ENCODE data around the gene SLC25A47. TPM values are rescaled to one million over a fixed set of nuclear protein-coding genes. Genes with fewer than 3 reads are reported as not detected.

The SLC25A47 gene
- total RNA-seq, 2 donors from 2014 or later: not detected

DNA sequence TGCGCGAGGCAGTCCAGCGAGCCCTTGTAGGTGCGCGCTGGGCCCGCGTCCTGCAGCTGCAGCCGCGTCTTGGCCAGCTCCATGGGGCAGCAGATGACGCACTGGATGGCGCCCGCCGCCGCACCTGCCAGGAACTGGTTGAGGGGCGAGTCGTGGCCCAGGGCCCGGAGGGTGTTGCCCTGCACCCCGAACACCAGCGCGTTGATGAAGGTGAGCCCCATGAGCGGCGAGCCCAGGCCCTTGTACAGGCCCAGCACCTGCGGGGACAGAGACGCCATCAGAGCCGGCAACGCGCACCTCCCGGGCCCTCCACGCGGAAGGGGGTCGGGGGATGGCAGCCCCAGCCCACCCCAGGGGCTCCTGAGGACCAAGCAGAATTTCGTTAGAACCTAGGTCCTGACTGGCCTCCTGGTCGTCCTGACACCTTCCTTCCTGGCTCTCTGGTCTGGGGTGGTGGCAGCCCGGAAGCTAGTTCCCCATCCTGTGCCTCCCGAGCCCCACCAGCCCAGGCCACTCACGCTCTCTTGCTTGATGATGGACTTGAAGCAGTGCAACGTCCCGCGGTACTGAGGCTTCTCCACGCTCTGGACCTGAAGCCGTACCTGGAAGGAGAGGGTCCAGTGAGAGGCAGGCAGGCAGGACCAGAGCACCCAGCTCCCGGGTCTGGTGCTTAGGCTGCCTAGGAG, 30.2 kb upstream of the SLC25A47 start:
- ATAC-seq: no peak
- 97 to 98% methylated on average over 12 to 40 of the region's 42 CpGs for whole genome bisulfite sequencing, 2 donors

DNA sequence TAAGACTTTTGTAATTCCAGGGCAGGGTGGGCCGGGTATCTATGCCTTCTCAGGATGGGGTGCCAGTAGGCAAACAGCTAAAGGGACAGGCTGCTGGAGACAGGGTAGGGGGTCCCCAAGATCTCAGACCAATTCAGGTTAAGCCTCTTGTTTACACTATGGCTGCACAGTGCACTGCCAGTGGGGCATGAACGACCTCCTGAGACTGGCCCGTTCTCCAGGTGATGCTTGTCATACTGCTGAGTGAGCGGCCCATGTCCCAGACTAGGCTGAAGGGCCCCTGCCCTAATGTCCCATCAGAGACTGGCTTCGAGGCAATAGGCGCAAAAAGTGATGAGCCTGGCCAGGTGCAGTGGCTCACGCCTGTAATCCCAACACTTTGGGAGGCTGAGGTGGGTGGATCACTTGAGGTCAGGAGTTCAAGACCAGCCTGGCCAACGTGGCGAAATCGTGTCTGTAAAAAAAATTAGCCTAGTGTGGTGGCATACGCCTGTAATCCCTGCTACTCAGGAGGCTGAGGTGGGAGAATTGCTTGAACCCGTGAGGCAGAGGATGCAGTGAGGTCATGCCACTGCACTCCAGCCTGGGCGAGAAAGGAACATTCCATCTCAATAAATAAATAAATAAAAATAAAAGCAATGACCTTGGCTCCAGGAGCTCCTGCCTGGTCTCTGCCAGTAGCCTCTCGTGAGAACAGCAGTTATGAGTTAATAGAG, 29.5 kb upstream of the SLC25A47 start:
- Histone ChIP-seq H3K36me3 (replicated peaks in 1 of 2; ENCODE audit: insufficient read depth in 1 of 2, low read depth in 2 of 2) (no peaks in the 10 kb centered on the region), H3K27me3 (no peaks in the 10 kb centered on the region), H3K4me1 (peaks cover 27% of the 10 kb centered on the region), H3K9me3 (no peaks in the 10 kb centered on the region), H3K27ac (peak overlapping the region in 1 of 4 donors; percentile 22), H3K4me3 (no peak overlapping the region)
- peak; percentile 7 for ATAC-seq
- no peak for TF ChIP-seq POLR2A (IDR thresholded peaks at IDR 0.05)
- no peak for TF ChIP-seq CTCF (IDR thresholded peaks at IDR 0.05)
- DNase-seq: no peak
- 71 to 80% methylated on average over 12 to 14 of the region's 14 CpGs for WGBS, 2 donors
- intact Hi-C loops (cut with DNase I): no loop called here

More for the DNA sequence above, 30.2 kb upstream of the SLC25A47 start:
- Histone ChIP-seq H3K4me3 (no peak overlapping the region), H3K27me3 (no peaks in the 10 kb centered on the region), H3K36me3 (replicated peaks in 1 of 2; ENCODE audit: insufficient read depth in 1 of 2, low read depth in 2 of 2) (no peaks in the 10 kb centered on the region), H3K27ac (no peak overlapping the region), H3K9me3 (no peaks in the 10 kb centered on the region), H3K4me1 (peaks cover 24% of the 10 kb centered on the region)
- TF ChIP-seq CTCF (IDR thresholded peaks at IDR 0.05) (no peak), POLR2A (IDR thresholded peaks at IDR 0.05) (no peak)
- DNase-seq: peak in 1 of 4 donors; percentile 2
- intact Hi-C loops (cut with DNase I): no loop called here

- intact Hi-C loops (cut with DNase I): no loop called here
- Histone ChIP-seq H3K27me3 (no peaks in the 10 kb centered on the region), H3K4me1 (peaks cover 27% of the 10 kb centered on the region), H3K9me3 (no peaks in the 10 kb centered on the region), H3K36me3 (replicated peaks in 1 of 2; ENCODE audit: insufficient read depth in 1 of 2, low read depth in 2 of 2) (no peaks in the 10 kb centered on the region), H3K27ac (peak overlapping the region in 2 of 4 donors; percentile 13 to 22), H3K4me3 (no peak overlapping the region)
- 72 to 73% methylated on average over 10 to 12 of the region's 12 CpGs for WGBS, 2 donors
- ATAC-seq: no peak
- no peak for TF ChIP-seq CTCF (IDR thresholded peaks at IDR 0.05)
- TF ChIP-seq POLR2A (IDR thresholded peaks at IDR 0.05): no peak
- DNase-seq: no peak
Measured at GRCh38 chr14:100294213-100294962, 28.8 kb upstream of the SLC25A47 start.

DNA sequence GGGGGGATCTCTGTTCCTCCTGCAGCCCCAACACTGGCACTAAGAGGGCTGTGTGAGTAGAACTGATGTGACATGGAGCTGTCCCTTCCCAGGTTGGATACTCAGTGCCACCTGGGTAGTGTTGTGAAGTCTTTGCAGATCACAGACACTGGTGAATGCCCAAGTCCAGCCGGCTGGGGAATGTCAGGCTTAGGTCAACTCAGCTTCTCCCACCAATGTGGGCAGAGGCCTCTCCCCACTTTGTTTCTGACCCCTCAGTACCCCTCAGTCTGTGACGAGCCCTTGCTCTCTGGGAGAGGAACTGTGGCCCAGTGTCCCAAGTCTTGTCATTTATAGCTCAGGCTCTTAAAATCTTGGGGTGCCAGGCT, 28.2 kb upstream of the SLC25A47 start:
- Histone ChIP-seq H3K4me3 (no peak overlapping the region), H3K36me3 (replicated peaks in 1 of 2; ENCODE audit: insufficient read depth in 1 of 2, low read depth in 2 of 2) (no peaks in the 10 kb centered on the region), H3K9me3 (no peaks in the 10 kb centered on the region), H3K27me3 (no peaks in the 10 kb centered on the region), H3K4me1 (peaks cover 27% of the 10 kb centered on the region), H3K27ac (peak overlapping the region in 2 of 4 donors; percentile 13 to 22)
- DNase-seq (no peak), ATAC-seq (no peak)
- 68 to 87% methylated on average over 2 of the region's 2 CpGs for WGBS, 2 donors
- intact Hi-C loops (cut with DNase I): no loop called here
- TF ChIP-seq POLR2A (IDR thresholded peaks at IDR 0.05) (no peak), CTCF (IDR thresholded peaks at IDR 0.05) (no peak)

Measured in body of pancreas (tissue), 4 donors.